WTC11 (cell line): Measurements from ENCODE around the gene PHPT1.

Experiments used
- CREB1 ChIP-seq: sonication (generic); formaldehyde crosslinking; IDR thresholded peaks from 2 replicates; pipeline ENCODE4 v1.8.0; 2023; ENCODE audit warnings: mild to moderate bottlenecking, missing genetic modification reagents
- EMX1 ChIP-seq: fragments of 250-450 bp; sonication (Bioruptor Pico); IDR thresholded peaks from 2 replicates; pipeline ENCODE4 v1.8.0; 2021; ENCODE audit warnings: mild to moderate bottlenecking
- ESRRA ChIP-seq: sonication (generic); formaldehyde crosslinking; IDR thresholded peaks from 2 replicates; pipeline ENCODE4 v1.8.1; 2022; ENCODE audit warnings: mild to moderate bottlenecking, missing genetic modification reagents, borderline replicate concordance
- ETV6 ChIP-seq: sonication (generic); formaldehyde crosslinking; IDR thresholded peaks from 2 replicates; pipeline ENCODE4 v1.8.1; 2022; ENCODE audit warnings: mild to moderate bottlenecking, missing genetic modification reagents
- FOXP4 ChIP-seq: sonication (generic); formaldehyde crosslinking; IDR thresholded peaks from 2 replicates; pipeline ENCODE4 v1.8.0; 2022; ENCODE audit warnings: mild to moderate bottlenecking, missing genetic modification reagents
- ZSCAN18 ChIP-seq: fragments of 250-450 bp; sonication (Bioruptor Pico); IDR thresholded peaks from 2 replicates; pipeline ENCODE4 v2.1.2; 2022; ENCODE audit warnings: mild to moderate bottlenecking, moderate library complexity
- TF ChIP-seq, protein P1 (sequence below): sonication (generic); formaldehyde crosslinking; IDR thresholded peaks from 2 replicates; pipeline ENCODE4 v1.8.0; 2022; ENCODE audit warnings: mild to moderate bottlenecking, missing genetic modification reagents
- TF ChIP-seq, protein P2 (sequence below): fragments of 200-600 bp; IDR thresholded peaks from 2 replicates; pipeline ENCODE4 v1.8.0; 2022; ENCODE audit warnings: antibody characterized with exemption

DNA sequence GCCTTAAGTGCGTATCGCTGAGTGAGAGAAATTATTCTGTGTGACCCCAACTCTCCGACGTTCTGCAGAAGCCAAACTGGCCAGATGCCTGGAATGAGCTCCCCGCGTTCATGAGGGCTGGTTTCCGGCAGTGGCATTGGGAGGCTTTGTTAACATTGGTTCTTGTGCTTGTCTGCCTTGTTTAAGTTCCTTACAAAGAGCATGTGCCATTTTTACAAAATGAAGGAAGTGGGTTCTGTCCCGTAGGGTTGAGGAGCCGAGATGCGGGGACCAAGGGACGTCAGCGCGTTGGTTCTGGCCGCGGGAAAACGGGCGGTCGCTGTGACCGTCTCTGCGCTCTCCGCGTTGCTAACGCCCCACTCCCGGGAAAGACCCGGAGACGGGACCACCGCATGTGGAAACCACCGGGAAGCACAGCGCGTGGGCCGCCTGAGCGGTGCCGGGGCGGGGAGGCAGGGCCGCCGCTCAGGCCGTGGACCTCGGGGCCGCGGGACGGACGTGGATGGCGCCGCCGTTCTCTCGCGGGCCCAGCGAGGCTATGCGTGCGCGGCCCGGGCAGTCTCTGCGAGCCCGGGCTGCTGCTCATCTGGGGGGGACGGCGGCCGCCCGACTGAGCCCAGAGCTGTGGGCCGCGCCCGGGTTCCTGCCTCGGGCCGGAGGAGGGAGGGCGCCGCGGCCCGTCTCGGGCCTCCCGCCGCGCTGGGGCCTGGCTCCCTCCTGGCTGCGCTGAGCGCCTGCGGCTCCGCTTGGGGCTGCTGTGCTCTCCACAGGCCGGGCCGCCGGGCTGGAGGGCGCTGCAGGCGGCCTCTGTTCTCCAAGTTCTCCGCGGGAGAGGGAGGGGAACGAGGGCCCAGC lies 28.0 kb upstream of the PHPT1 start:
- TF ChIP-seq ESRRA (no peak), CREB1 (CRISPR knock-in tag) (no peak), ETV6 (no peak), ZSCAN18 (CRISPR knock-in tag) (no peak), FOXP4 (CRISPR knock-in tag) (no peak), EMX1 (no peak)
- TF ChIP-seq, protein P1, sequence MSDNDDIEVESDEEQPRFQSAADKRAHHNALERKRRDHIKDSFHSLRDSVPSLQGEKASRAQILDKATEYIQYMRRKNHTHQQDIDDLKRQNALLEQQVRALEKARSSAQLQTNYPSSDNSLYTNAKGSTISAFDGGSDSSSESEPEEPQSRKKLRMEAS (CRISPR knock-in tag): no peak
- TF ChIP-seq, protein P2, sequence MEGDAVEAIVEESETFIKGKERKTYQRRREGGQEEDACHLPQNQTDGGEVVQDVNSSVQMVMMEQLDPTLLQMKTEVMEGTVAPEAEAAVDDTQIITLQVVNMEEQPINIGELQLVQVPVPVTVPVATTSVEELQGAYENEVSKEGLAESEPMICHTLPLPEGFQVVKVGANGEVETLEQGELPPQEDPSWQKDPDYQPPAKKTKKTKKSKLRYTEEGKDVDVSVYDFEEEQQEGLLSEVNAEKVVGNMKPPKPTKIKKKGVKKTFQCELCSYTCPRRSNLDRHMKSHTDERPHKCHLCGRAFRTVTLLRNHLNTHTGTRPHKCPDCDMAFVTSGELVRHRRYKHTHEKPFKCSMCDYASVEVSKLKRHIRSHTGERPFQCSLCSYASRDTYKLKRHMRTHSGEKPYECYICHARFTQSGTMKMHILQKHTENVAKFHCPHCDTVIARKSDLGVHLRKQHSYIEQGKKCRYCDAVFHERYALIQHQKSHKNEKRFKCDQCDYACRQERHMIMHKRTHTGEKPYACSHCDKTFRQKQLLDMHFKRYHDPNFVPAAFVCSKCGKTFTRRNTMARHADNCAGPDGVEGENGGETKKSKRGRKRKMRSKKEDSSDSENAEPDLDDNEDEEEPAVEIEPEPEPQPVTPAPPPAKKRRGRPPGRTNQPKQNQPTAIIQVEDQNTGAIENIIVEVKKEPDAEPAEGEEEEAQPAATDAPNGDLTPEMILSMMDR: no peak
